K562 (cell line): ENCODE results near the gene PTPRT. TPM values are rescaled to one million over a fixed set of nuclear protein-coding genes. Genes with fewer than 3 reads are reported as not detected.

ENCODE experiments used
- ATAC-seq: fragments of 200-7000 bp; cut with Tn5 transposase; 3 replicates; pipeline ENCODE4 v1.9.1; 2020; ENCODE audit warnings: moderate library complexity
- BruUV-seq: library from RNA; stranded (reverse); fragments of 400-500 nt; replicated peaks from 2 replicates; lab custom pipeline; 2021; lab: Mats Ljungman, UMichigan
- CTCF ChIA-PET: fragments of 300-600 bp; formaldehyde crosslinking; extraction: SDS; loops from one replicate; lab custom pipeline; 2021; ENCODE audit warnings: low intra/inter-chr PET ratio; lab: Yijun Ruan, JAX
- POLR2A ChIA-PET: fragments of 300-600, 350-650 bp; sonication (Branson Sonifier 250); formaldehyde crosslinking; extraction: SDS; loops from one replicate; lab custom pipeline; 2021; ENCODE audit warnings: antibody characterized with exemption, inconsistent platforms; lab: Yijun Ruan, JAX
- DNase-seq, 4 experiments: peaks; one replicate each; pipeline versions ENCODE4 v3.0.0 to v3.0.0-alpha.2; 2011 to 2018; ENCODE audit warnings: low spot score in 3 of 4, mixed read lengths in 3 of 4; ENCODE audit errors: extremely low read depth in 1 of 4
- FAIRE-seq: peaks from 2 replicates; lab custom pipeline; 2011; peaks lifted over from hg19 to GRCh38; lab: Jason Lieb, UNC
- H2AFZ ChIP-seq: 2 replicates; pipeline ENCODE4 v1.6.0; 2011; ENCODE audit warnings: low read depth, low read length, control low read depth, inconsistent platforms
- H3K27ac ChIP-seq: fragments of 200-600 bp; 3 replicates; pipeline ENCODE4 v1.8.0; 2011; ENCODE audit warnings: low read depth, mild to moderate bottlenecking, control low read depth, inconsistent platforms, low read length, moderate library complexity, mixed read lengths; ENCODE audit errors: extremely low read depth
- H3K27me3 ChIP-seq, 2 experiments: fragments of 300-600 bp in 1 of 2; 2 replicates in 1 of 2; 3 replicates in 1 of 2; pipeline versions ENCODE4 v1.6.0 to v1.8.0; 2011; ENCODE audit warnings: inconsistent platforms in 2 of 2, low read length in 2 of 2, mild to moderate bottlenecking in 1 of 2, mixed read lengths in 1 of 2, moderate library complexity in 1 of 2; ENCODE audit not compliant: control insufficient read depth in 2 of 2, insufficient read depth in 2 of 2
- H3K36me3 ChIP-seq: fragments of 300-600 bp; 3 replicates; pipeline ENCODE4 v1.8.0; 2011; ENCODE audit warnings: mild to moderate bottlenecking, low read length, inconsistent platforms; ENCODE audit not compliant: control insufficient read depth, insufficient read depth
- H3K4me1 ChIP-seq, 2 experiments: fragments of 200-600 bp in 1 of 2; replicated peaks in 1 of 2; 2 replicates in 1 of 2; 3 replicates in 1 of 2; pipeline versions ENCODE4 v1.5.1 to v1.8.0; 2011; ENCODE audit warnings: inconsistent platforms in 2 of 2, low read length in 2 of 2, mild to moderate bottlenecking in 1 of 2, mixed read lengths in 1 of 2, moderate library complexity in 1 of 2; ENCODE audit not compliant: control insufficient read depth in 2 of 2, insufficient read depth in 2 of 2
- H3K4me2 ChIP-seq: 2 replicates; pipeline ENCODE4 v1.6.1; 2011; ENCODE audit warnings: low read length, control low read depth, inconsistent platforms, mixed read lengths; ENCODE audit not compliant: insufficient read depth
- H3K4me3 ChIP-seq: fragments of 200-600 bp; sonication (generic), shearing (Covaris generic); 2 replicates; pipeline ENCODE4 v1.5.1; 2016; ENCODE audit warnings: control low read depth, inconsistent platforms
- H3K79me2 ChIP-seq: fragments of 200-600 bp; 3 replicates; pipeline ENCODE4 v1.8.0; 2011; ENCODE audit warnings: low read length, inconsistent platforms; ENCODE audit not compliant: control insufficient read depth, insufficient read depth
- H3K9ac ChIP-seq, 2 experiments: 2 replicates each; pipeline versions ENCODE4 v1.6.0 to v1.6.1; 2011; ENCODE audit warnings: low read depth in 2 of 2, low read length in 2 of 2, control low read depth in 1 of 2, inconsistent platforms in 1 of 2, mild to moderate bottlenecking in 1 of 2, mixed read lengths in 1 of 2; ENCODE audit not compliant: insufficient read depth in 1 of 2
- H3K9me1 ChIP-seq: one replicate; pipeline ENCODE4 v1.6.0; 2011; ENCODE audit warnings: inconsistent platforms, mild to moderate bottlenecking, low read length, moderate library complexity; ENCODE audit not compliant: control insufficient read depth, insufficient read depth
- H3K9me3 ChIP-seq: replicated peaks from 2 replicates; pipeline ENCODE4 v1.5.1; 2011; ENCODE audit warnings: low read depth, low read length, inconsistent platforms; ENCODE audit not compliant: control insufficient read depth, insufficient read depth
- H4K20me1 ChIP-seq: replicated peaks from 2 replicates; pipeline ENCODE4 v1.6.1; 2011; ENCODE audit warnings: low read length, inconsistent platforms, mixed read lengths; ENCODE audit not compliant: control insufficient read depth, insufficient read depth
- HMG20B ChIP-seq: fragments of 250-450 bp; sonication (Bioruptor Pico); IDR thresholded peaks from 2 replicates; pipeline ENCODE4 v1.5.0; 2021; ENCODE audit warnings: mild to moderate bottlenecking
- KLF16 ChIP-seq: IDR thresholded peaks from 2 replicates; pipeline ENCODE4 v1.6.1; 2016; ENCODE audit warnings: antibody characterized with exemption
- MXI1 ChIP-seq: IDR thresholded peaks from 2 replicates; pipeline ENCODE4 v1.6.1; 2011; ENCODE audit warnings: low read depth, mild to moderate bottlenecking, improper control_type of control experiment, low read length
- NFIX ChIP-seq: fragments of 250-450 bp; sonication (Bioruptor Pico); IDR thresholded peaks from 2 replicates; pipeline ENCODE4 v1.4.0; 2020; ENCODE audit warnings: low read depth, mild to moderate bottlenecking, moderate library complexity
- SIX5 ChIP-seq, 2 experiments: IDR thresholded peaks; 2 replicates each; pipeline ENCODE4 v1.6.1; 2011; ENCODE audit warnings: low read length in 2 of 2, borderline replicate concordance in 1 of 2, low read depth in 1 of 2, mild to moderate bottlenecking in 1 of 2, moderate library complexity in 1 of 2; ENCODE audit not compliant: insufficient read depth in 1 of 2
- SRF ChIP-seq, 2 experiments: fragments of 250-450, 450-650 bp in 1 of 2; sonication (Bioruptor Pico) in 1 of 2; sonication (generic) in 1 of 2; formaldehyde crosslinking; IDR thresholded peaks; 2 replicates each; pipeline versions ENCODE4 v1.5.0 to v1.5.1; 2020 to 2022; ENCODE audit warnings: mild to moderate bottlenecking in 1 of 2, missing genetic modification reagents in 1 of 2
- ZNF282 ChIP-seq: sonication (generic); formaldehyde crosslinking; IDR thresholded peaks from 2 replicates; pipeline ENCODE4 v1.8.1; 2023; ENCODE audit warnings: missing genetic modification reagents
- WGBS: fragments of 100-300 bp; shearing (Covaris generic); methylation state at CpG from one replicate; pipeline ENCODE4 v1.1.6; 2016; ENCODE audit warnings: low coverage, mixed read lengths; ENCODE audit not compliant: insufficient coverage; ENCODE audit errors: missing lambda C conversion rate; 5-methylcytosine and 5-hydroxymethylcytosine counted together
- in situ Hi-C: fragments of 300-500 bp; cut with MboI; formaldehyde crosslinking; loops from 4 replicates; pipeline ENCODE4 v1.15.0; 2018; ENCODE audit warnings: inconsistent platforms, mixed read lengths
- intact Hi-C: fragments of 100-400 bp; cut with micrococcal nuclease; formaldehyde crosslinking; loops from 2 replicates; pipeline ENCODE4 v1.14.2; 2022
- polyA plus RNA-seq, 8 experiments: library from polyadenylated mRNA; depleted of rRNA in 4 of 8; stranded (reverse) in 5 of 8; unstranded in 3 of 8; fragments of >200 nt; fragmentation: Nextera tagmentation in 2 of 8; fragmentation: Illumina TruSeq in 1 of 8; extraction: Ambion mirVana in 2 of 8; extraction: Trizol in 1 of 8; gene quantifications; 2 replicates each; pipeline versions ENCODE4 v1.2.1 to v1.2.3, GENCODE V29; 2011 to 2014; ENCODE audit warnings: inconsistent platforms in 1 of 8, missing spikeins in 1 of 8
- total RNA-seq, 7 experiments: library from RNA; depleted of rRNA in 6 of 7; stranded (reverse); fragments of >200 nt in 6 of 7; fragmentation: Illumina TruSeq in 2 of 7; extraction: Trizol in 2 of 7; gene quantifications; 2 replicates each; pipeline versions ENCODE4 v1.2.1 to v1.2.3, GENCODE V29; 2011 to 2021; ENCODE audit warnings: low replicate concordance in 1 of 7
- TF ChIP-seq, protein P1 (sequence below): fragments of 250-450 bp; sonication (Bioruptor Pico); IDR thresholded peaks from 2 replicates; pipeline ENCODE4 v1.8.0; 2022; ENCODE audit warnings: moderate library complexity, mild to moderate bottlenecking, inconsistent platforms
- TF ChIP-seq, protein P2 (sequence below), 2 experiments: fragments of 450-650 bp; IDR thresholded peaks; 2 replicates each; pipeline ENCODE4 v1.6.1; 2018; ENCODE audit warnings: mild to moderate bottlenecking in 2 of 2, low read depth in 1 of 2; ENCODE audit not compliant: partially characterized antibody in 2 of 2
- TF ChIP-seq, protein P3 (sequence below): fragments of 450-650 bp; formaldehyde crosslinking; IDR thresholded peaks from 2 replicates; pipeline ENCODE4 v1.4.0; 2022; ENCODE audit warnings: missing genetic modification characterization

Gene PTPRT
- total and polyA plus RNA-seq, 9 of the 15 experiments (the other 6 are each of a cell fraction or from before 2014, with no cell fraction given): not detected

DNA sequence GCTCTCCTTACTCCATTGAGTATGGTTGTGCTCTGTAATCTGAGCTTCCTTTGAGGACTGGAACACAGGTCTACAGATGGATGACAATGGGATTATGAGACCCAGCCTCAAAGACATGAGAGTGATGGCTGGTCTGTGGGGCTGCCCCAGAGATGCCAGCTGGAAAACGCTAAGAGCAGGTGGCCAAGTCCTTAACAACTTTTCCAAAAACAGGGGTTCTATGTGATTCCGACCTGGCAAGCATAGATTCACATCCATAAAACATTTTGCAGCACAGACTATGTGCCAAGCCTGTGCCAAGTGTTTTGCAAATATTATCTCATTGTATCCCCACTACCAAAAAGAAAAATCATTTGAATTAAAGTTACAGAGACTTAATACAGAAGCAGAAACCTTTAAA lies 270.4 kb downstream of the PTPRT start:
- BruUV-seq: no TSS peak
- Histone ChIP-seq H3K27ac (no peak overlapping the region), H3K9ac (no peak overlapping the region), H3K4me3 (no peak overlapping the region), H3K79me2 (no peaks in the 10 kb centered on the region), H3K4me2 (no peak overlapping the region), H3K9me3 (no peaks in the 10 kb centered on the region), H3K27me3 (no peaks in the 10 kb centered on the region), H2AFZ (no peak overlapping the region), H4K20me1 (no peaks in the 10 kb centered on the region), H3K4me1 (no peaks in the 10 kb centered on the region), H3K9me1 (no peaks in the 10 kb centered on the region), H3K36me3 (no peaks in the 10 kb centered on the region)
- WGBS: 0% methylated on average over 2 of the region's 2 CpGs
- DNase-seq: no peak
- ChIA-PET CTCF (no interaction called here), POLR2A (interaction anchor here (0.6 kb wide), 1 partner anchor 1028 kb away, joined by 4 read pairs; no protein-coding TSS in a partner anchor)
- no peak for ATAC-seq
- in situ Hi-C loops: no loop called here
- TF ChIP-seq SRF (CRISPR knock-in tag; IDR thresholded peaks at IDR 0.05) (no peak), ZNF282 (CRISPR knock-in tag) (no peak)
- intact Hi-C loops: no loop called here
- no peak for FAIRE-seq

DNA sequence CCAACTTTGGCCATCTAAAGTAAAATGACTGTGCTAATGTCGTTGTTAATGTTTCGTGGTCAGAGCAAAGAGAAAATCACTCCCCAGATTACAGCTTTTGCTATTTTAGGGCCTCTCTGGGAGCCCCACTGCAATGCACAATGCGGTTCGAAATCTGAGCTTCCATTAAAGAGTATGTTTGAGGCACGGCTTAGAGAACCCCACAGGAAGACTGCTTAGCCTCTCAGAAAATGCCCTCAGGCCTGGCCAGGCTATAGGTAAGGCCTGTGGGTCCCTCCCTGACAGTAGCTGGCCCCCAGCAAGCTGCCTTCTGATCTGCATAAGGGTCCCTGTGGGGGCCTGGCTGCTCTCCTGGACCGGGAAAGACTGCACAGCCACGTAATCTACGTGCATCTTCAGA lies 274.6 kb downstream of the PTPRT start:
- H3K27me3 ChIP-seq: no peaks in the 10 kb centered on the region
- H3K9me1 ChIP-seq: no peaks in the 10 kb centered on the region
- no peaks in the 10 kb centered on the region for H3K36me3 ChIP-seq
- WGBS: under 1% methylated on average over 8 of the region's 8 CpGs
- POLR2A ChIA-PET: interaction anchor here (0.8 kb wide), 1 partner anchor 11 kb away, joined by 3 read pairs; no protein-coding TSS in a partner anchor
- H4K20me1 ChIP-seq: no peaks in the 10 kb centered on the region
- H3K4me1 ChIP-seq: no peaks in the 10 kb centered on the region
- no peaks in the 10 kb centered on the region for H3K79me2 ChIP-seq
- DNase-seq (no peak), FAIRE-seq (no peak), ATAC-seq (no peak)
- H2AFZ ChIP-seq: no peak overlapping the region
- CTCF ChIA-PET: no interaction called here
- H3K27ac ChIP-seq: no peak overlapping the region
- H3K4me2 ChIP-seq: no peak overlapping the region
- in situ Hi-C loops (no loop called here), intact Hi-C loops (no loop called here)
- H3K9ac ChIP-seq: no peak overlapping the region
- no peak overlapping the region for H3K4me3 ChIP-seq
- no TSS peak for BruUV-seq
- H3K9me3 ChIP-seq: no peaks in the 10 kb centered on the region
- no peak for TF ChIP-seq HMG20B
- no peak for TF ChIP-seq NFIX
- TF ChIP-seq, protein P1, sequence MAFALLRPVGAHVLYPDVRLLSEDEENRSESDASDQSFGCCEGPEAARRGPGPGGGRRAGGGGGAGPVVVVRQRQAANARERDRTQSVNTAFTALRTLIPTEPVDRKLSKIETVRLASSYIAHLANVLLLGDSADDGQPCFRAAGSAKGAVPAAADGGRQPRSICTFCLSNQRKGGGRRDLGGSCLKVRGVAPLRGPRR (CRISPR knock-in tag): no peak
- TF ChIP-seq, protein P2, sequence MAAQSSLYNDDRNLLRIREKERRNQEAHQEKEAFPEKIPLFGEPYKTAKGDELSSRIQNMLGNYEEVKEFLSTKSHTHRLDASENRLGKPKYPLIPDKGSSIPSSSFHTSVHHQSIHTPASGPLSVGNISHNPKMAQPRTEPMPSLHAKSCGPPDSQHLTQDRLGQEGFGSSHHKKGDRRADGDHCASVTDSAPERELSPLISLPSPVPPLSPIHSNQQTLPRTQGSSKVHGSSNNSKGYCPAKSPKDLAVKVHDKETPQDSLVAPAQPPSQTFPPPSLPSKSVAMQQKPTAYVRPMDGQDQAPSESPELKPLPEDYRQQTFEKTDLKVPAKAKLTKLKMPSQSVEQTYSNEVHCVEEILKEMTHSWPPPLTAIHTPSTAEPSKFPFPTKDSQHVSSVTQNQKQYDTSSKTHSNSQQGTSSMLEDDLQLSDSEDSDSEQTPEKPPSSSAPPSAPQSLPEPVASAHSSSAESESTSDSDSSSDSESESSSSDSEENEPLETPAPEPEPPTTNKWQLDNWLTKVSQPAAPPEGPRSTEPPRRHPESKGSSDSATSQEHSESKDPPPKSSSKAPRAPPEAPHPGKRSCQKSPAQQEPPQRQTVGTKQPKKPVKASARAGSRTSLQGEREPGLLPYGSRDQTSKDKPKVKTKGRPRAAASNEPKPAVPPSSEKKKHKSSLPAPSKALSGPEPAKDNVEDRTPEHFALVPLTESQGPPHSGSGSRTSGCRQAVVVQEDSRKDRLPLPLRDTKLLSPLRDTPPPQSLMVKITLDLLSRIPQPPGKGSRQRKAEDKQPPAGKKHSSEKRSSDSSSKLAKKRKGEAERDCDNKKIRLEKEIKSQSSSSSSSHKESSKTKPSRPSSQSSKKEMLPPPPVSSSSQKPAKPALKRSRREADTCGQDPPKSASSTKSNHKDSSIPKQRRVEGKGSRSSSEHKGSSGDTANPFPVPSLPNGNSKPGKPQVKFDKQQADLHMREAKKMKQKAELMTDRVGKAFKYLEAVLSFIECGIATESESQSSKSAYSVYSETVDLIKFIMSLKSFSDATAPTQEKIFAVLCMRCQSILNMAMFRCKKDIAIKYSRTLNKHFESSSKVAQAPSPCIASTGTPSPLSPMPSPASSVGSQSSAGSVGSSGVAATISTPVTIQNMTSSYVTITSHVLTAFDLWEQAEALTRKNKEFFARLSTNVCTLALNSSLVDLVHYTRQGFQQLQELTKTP (IDR thresholded peaks at IDR 0.05; ENCODE audit: low read depth in 1 of 2, partially characterized antibody in 2 of 2): no peak
- TF ChIP-seq, protein P3, sequence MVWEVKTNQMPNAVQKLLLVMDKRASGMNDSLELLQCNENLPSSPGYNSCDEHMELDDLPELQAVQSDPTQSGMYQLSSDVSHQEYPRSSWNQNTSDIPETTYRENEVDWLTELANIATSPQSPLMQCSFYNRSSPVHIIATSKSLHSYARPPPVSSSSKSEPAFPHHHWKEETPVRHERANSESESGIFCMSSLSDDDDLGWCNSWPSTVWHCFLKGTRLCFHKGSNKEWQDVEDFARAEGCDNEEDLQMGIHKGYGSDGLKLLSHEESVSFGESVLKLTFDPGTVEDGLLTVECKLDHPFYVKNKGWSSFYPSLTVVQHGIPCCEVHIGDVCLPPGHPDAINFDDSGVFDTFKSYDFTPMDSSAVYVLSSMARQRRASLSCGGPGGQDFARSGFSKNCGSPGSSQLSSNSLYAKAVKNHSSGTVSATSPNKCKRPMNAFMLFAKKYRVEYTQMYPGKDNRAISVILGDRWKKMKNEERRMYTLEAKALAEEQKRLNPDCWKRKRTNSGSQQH (CRISPR knock-in tag): no peak
- no peak for TF ChIP-seq MXI1
- TF ChIP-seq KLF16: no peak
- no peak for TF ChIP-seq SIX5 (IDR thresholded peaks at IDR 0.05; ENCODE audit: borderline replicate concordance in 1 of 2, insufficient read depth in 1 of 2, low read depth in 1 of 2, low read length in 2 of 2)
